Measurements from ENCODE around the gene PDE9A. TPM values are rescaled to one million over a fixed set of nuclear protein-coding genes. Genes with fewer than 3 reads are reported as not detected.
"Not testable (repeated sequence)": the region's sequence is repeated elsewhere in the genome, so short reads cannot be mapped to it uniquely, and the experiment has no call there.

PDE9A gene
- polyA plus RNA-seq, 3 donors = 36.1 to 39.0 (median 36.1) TPM

DNA sequence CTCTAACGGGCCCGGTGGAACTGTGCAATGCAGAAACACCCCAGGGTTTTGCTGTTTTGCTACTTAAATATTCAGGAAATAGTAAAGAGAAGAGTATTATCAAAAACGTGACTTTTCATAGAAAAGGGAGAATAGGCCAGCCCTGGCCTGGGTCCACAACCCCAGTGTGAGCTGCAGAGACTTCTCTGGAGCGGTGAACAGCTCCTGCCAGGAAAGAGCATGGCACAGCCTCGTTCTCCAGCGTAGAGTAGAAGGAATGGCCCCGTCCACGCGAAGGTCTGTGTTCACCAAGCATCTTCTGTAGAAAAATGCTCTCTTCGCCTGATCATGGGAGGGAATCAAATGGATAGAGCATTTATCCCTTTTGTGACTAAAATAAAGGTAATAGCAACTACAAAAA is 51.4 kb downstream of the PDE9A start:
- no peak for DNase-seq (ENCODE audit: low read depth in 3 of 3, low spot score in 2 of 3)

DNA sequence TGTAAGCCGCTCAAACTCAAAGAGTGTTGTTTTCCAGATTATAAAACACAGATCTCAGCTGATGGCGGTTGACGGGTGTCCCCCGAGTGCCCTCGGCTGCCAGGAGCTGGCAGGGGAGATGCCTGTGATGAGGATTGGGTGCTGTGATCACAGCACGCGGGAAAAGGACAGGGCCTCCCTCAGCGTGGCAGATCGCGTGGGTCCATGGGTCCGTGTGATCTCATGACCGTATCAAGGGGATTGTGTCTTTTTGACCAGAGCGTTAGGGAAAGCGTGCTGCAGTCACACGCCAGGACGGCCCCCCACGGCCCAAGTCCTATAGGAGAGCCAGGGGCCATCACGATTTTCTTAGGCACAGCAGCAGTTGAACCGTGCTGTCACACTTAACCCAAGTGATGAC is 51.9 kb downstream of the PDE9A start:
- no peak for DNase-seq (ENCODE audit: low read depth in 3 of 3, low spot score in 2 of 3)

DNA sequence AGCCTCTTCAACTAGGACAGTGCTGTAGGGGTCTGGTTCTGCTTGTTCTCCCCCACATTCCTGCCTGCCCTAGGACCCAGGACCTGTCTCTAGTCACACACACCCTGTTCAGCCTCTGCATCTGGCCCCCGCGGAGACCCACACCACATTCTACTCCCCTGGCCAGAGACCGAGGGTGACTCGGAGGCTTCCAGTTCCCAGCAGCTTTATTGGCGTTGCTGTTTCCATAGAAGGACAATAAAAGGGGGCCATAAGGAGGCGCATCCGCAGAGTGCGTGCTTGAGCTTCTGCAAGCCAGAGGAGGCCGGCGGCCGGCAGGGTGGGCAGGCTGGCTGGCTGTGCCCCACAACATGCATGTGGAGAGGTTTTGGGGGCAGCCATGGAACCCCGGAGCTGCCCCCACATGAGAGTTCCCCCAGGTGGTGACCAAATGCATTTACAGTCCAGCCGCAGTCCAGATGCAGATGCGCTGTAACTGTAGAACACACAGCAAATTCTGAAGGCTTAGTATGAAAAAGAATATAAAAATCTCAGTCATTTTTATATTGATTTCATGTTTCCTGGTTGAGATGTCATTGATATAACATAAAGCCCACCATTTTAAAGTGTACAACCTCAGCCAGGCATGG is 52.4 kb downstream of the PDE9A start:
- DNase-seq (ENCODE audit: low read depth in 3 of 3, low spot score in 2 of 3) = no peak

DNA sequence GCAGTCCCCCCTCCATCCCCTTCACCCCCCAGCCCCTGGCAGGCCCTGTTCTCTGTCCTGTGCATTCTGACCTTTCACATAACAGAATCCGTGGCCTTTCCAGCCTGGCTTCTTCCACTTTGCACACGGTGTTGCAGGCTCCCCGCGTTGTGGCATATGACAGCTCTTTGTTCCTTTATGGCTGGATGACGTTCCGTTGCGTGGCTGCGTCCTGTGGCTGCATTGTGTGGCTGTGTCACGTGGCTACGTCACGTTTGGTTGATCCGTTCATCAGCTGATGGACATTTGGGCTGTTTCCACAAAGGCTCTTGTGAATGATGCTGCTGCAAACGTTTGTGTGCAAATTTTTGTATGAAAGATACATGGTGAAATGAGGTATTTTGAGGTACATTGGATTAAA is 53.3 kb downstream of the PDE9A start:
- DNase-seq (ENCODE audit: low read depth in 3 of 3, low spot score in 2 of 3) = no peak

DNA sequence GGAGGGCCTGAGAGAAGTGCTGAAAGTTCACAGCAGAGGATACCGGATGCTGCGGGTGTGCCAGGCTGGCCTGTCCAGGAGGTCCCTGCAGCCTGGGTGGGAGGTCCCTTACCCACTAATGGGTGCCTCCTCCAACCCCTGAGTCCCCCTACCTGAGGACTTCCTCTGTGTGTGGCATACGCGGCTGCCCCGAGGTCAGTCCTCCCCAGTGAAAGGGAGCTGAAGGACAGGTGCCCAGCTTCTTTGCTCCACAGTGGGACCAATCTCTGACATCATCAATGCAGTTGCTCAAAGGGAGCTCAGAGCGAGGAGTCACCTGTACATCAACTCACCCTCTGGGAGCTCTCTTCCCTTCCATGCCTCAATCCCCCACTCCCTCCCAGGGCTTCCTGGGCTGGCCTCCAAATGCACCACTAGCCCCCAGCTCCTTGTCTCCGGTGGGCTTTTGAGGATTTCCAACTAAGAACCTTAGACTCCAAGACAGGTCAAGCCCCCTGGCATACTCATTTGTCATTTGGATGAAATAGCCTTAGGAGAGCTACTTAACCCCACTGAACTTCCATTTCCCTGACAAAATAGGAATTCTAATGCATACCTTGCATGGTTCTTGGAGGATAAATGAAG is 53.9 kb downstream of the PDE9A start:
- no peak for DNase-seq (ENCODE audit: low read depth in 3 of 3, low spot score in 2 of 3)

DNA sequence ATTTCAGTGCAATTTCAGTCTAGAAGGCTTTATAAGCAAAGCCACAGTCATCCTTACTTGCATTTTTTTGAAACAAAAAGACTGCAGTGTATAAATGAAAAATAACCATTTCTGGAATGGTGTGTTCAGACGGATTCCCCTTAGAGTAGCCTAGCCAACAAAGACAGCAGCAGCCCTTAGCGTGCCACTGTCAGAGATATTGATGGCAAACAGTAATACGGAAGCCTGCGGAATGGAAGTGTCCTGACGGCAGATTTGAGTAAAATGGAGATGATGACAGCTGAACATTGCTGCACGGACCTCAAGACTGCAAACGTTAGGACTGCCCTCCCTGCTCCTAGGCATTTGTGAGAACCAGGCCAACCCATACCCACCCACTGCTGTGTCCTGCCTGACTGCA is 54.7 kb downstream of the PDE9A start:
- DNase-seq (ENCODE audit: low read depth in 3 of 3, low spot score in 2 of 3) = no peak

DNA sequence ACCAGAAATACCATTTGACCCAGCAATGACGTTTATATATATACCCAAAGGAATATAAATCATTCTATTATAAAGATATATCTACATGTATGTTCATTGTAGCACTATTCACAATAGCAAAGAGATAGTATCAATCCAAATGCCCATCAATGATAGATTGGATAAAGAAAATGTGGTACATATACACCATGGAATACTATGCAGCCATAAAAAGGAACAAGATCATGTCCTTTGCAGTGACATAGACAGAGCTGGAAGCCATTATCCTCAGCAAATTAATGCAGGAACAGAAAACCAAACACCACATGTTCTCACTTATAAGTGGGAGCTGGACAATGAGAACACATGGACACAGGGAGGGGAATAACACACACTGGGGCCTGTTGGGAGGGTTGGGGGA is 55.5 kb downstream of the PDE9A start:
- DNase-seq (ENCODE audit: low read depth in 3 of 3, low spot score in 2 of 3) = not testable (repeated sequence)

DNA sequence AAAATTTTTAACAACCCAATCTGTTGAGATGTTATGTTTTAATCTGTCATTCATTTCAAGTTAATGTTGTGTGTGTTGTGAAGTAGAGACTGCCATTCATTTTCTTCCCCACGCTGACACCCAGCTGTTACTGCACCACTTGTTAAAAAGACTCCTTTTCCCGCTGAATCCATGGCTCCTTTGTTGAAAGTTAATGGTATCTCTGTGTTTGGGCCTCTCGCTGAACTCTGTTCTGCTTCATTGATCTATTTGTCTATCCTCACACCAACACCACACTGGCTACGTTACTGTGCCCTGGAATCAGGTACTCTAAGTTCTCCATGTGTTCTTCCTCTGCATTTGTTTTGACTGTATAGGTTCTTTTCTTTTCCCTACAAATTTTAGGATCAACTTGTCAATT is 58.2 kb downstream of the PDE9A start:
- DNase-seq (ENCODE audit: low read depth in 3 of 3, low spot score in 2 of 3) = no peak

DNA sequence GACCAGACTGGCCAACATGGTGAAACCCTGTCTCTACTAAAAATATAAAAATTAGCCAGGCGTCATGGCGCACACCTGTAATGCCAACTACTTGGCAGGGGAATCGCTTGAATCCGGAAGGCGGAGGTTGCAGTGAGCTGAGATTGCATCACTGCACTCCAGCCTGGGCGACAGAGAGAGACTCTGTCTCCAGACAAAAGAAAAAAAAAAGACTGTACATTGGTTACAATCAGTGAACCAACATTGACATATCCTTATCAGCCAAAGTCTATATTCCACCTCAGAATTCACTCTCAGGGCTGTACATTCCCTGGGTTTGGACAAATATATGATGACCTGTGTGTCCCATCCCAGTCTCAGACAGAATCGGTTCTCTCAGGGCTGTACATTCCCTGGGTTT is 62.0 kb downstream of the PDE9A start:
- DNase-seq (ENCODE audit: low read depth in 3 of 3, low spot score in 2 of 3) = not testable (repeated sequence)

DNA sequence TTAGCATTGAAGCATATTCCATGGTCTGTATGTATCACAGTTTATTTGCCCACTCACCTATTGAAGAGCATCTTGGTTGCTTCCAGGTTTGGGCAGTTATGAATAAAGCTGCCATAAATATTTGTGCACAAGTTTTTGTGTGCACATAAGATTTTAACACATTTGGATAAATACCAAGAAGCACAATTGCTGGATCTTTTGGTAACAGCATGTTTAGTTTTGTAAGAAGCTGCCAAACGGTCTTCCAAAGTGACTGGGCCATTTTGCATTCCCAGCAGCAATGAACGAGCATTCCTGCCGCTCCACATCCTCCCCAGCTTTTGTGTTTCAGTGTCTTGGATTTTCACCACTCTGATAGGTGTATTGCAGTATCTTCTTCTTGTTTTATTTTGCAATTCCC is 62.7 kb downstream of the PDE9A start:
- no peak for DNase-seq (ENCODE audit: low read depth in 3 of 3, low spot score in 2 of 3)

DNA sequence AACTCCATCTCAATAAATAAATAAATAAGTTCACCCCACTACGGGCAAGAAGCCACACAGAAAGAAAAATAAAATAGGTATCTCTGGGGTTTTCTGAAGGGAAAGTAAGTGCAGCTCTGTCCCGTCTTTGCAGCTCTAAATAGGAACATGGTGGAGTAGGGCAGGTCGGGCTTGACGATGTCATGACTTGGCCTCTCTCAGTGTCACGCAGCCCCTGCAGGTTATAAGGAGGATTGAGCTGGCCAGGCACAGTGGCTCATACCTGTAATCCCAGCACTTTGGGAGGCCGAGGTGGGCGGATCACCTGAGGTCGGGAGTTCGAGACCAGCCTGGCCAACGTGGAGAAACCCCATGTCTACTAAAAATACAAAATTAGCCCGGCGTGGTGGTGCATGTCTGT is 67.1 kb downstream of the PDE9A start:
- not testable (repeated sequence) for DNase-seq (ENCODE audit: low read depth in 3 of 3, low spot score in 2 of 3)

DNA sequence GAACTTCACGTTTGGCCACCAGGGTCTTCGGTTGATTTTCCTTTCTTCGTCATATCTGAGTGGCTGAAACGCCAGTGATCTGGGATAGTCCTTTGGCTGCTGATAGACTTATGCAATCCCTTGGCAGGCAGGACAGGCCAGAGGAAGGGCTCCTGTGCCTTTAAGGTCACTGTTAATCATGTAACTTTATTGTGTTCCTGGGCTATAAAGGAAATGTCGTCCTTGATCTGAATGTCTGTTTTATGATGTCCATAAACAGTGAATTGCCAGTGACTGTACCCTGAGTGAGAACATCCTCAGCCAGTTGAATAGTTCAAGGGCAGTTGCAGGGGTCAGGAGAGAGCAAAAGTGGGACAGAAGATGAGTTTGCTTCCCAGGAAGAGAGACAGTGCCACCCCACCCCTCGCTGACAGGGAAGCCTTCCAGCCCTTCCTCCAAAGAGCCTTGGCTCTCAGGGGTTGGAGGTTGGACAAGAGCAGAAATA is 68.0 kb downstream of the PDE9A start:
- DNase-seq (ENCODE audit: low read depth in 3 of 3, low spot score in 2 of 3) = no peak

DNA sequence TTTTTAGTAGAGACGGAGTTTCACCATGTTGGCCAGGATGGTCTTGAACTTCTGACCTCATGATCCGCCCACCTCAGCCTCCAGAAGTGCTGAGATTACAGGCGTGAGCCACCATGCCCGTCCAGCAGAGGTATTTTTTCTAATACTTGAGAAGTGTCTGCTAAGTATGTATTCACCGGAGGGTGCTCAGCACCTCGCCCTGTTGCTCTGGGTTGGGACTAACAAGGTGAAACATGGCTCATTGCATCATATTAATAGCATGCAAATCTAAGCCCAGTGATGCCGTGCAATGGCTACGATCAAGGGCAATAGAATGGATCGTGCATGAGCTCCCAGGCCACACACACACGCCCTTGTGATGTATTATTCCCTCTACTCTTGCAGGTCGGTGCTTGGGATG is 68.7 kb downstream of the PDE9A start:
- no peak for DNase-seq (ENCODE audit: low read depth in 3 of 3, low spot score in 2 of 3)

DNA sequence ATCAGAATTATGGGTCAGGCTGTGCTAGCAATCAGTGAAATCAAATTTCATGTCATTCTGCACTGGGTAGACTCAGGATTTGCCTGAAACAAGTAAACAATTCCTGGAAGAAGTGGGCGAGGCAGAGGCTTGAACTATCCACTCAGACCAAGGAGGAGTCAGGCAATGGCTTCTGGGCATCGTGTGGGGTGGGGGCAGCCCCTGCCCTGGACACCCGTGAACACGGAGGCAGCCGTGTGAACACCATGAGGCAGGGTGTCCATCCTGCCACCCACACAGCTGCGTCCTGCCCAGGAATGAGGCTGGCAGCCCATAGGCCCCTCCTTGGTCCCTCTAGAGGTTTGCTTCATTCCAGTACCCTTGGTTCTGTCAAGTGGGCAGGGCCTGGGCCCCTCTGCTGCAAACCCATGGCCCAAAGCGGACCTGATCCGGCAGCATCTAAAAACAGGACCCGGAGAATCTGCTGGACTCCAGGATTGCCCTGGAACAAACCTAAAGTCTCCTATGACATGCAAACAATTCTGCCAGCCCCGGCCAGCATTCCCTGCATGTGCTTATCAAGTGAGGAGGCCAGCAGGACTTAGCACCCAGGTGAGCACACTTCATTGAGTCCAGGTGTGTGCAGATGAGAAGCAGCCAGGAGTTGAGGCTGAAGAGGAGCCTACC is 69.5 kb downstream of the PDE9A start:
- DNase-seq (ENCODE audit: low read depth in 3 of 3, low spot score in 2 of 3) = no peak

DNA sequence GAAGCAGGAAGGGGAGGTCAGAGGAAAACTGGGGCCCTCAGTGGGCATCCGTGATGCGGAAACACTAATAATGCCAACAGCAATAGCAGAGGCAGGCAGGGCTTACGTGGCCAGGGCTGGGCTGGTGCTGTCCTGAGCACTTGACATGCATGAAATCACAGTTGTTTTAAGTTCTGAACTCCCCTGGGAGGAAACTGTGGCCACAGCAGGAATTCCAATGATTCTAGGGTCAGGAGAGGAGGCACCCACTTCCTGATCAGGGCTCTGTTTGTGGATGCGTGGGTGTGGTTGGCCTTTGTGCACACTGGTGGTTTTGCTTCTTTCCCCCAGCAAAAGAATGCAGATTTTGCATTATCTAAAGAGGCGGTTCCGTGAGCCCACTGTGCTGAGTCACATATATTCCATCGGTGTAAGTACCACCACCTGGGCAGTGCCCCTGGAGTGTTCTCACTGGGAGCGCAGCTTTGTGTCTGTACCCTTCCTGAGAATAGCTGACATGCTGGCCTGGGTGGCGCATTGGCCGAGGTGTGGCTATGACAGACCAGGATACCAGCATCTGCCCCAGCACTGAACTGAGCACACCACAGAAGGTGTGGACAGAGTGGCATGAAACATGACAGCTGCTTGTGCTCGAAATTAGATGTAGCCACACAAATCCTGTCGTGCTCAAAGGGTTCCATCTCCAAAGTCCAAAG is 71.0 kb downstream of the PDE9A start:
- no peak for DNase-seq (ENCODE audit: low read depth in 3 of 3, low spot score in 2 of 3)

DNA sequence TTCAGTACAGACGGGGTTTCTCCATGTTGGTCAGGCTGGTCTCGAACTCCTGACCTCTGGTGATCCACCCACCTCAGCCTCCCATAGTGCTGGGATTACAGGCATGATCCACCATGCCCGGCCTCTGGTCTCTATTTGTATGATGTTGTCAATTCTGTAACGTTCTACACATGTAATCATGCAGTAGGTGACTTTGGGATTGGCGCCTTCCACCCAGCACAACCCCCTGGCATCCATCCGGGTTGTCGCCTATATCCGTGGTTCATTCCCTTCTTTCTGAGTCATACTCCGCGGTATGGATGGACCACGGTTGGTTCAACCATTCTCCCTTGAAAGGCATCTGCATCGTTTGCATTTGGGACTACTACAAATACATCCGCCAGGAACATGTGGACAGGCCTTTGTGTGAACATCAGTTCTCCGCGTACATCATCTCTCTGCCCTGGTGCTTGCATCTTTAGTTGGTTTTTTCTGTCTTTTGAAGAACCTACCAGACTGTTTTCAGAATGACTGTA is 72.1 kb downstream of the PDE9A start:
- no peak for DNase-seq (ENCODE audit: low read depth in 3 of 3, low spot score in 2 of 3)

DNA sequence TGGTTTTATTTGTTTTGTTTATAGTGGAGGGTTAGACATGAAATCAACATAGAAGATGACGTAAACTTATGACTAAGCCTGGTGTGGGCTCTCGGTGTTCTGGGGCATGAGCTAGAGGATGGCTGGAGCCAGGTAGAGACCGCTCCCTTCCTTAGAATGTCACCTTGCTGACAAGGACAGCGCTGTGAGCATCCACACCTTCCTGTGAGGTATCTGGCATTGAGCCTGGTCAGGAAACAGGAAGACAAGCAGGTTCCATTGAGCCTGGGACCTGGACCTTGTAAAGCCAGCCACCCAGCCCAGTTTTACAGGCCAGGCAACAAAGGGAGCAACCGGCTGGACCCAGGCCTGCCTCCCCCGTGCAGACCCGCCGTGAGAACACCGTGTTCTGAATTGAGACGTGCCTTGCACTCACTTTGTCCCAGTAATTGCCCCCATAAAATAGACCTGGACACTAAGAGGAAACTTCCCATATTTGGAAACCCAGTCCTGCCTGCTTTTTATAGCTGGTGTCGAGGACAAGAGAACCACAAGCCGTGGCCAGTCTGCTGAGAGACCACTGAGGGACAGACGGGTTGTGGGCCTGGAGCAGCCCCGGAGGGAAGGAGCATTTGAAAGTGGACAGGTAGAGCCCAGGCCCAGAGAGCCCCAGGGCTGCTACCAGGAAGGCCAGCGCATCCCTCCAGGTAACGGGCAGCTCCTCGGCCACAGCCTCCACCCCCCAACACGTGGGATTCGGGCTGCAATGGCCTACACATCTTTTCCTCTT is 78.0 kb downstream of the PDE9A start:
- no peak for DNase-seq (ENCODE audit: low read depth in 3 of 3, low spot score in 2 of 3)

DNA sequence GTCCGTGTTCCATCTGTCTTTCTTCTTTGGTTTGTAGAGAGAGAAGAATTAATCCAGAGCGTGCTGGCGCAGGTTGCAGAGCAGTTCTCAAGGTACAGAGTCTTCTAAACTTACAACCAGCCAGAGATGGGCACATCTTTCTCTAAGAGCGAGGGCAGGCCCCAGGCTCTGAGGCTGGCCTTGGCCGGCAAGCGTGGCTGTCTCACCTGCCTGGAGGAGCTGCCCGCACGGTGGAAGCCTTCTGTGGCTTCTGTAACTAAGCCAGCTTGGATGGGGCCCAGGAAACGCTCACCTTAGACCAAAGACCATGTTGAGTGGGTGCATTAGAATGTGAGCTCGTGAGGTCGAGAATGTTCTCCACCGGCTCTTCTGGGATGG is 78.6 kb downstream of the PDE9A start:
- no peak for DNase-seq (ENCODE audit: low read depth in 3 of 3, low spot score in 2 of 3)

DNA sequence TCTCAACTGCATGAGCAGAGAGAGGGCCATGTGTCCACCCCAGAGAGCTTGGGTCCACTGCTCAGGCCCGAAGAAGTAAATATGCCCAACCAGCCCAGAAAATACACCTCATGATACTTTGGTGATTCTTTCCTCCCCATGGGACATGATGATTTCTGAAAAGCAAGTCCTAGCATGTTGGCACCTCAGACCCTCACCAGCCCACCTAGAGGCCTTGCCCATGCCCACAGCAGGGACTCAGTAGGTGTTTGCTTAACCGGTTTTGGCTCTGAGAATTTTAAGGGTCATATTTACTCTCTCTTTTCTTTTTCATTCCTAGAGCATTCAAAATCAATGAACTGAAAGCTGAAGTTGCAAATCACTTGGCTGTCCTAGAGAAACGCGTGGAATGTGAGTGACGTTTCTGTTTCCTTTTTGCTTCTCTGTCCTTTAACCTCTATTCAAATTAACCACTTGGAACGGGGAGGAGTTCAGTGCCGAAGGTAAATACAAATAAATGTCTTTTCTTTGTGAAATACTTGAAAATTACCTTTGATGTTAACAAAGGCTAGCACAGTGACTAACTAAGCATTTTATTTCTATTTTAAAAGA is 79.7 kb downstream of the PDE9A start:
- no peak for DNase-seq (ENCODE audit: low read depth in 3 of 3, low spot score in 2 of 3)

DNA sequence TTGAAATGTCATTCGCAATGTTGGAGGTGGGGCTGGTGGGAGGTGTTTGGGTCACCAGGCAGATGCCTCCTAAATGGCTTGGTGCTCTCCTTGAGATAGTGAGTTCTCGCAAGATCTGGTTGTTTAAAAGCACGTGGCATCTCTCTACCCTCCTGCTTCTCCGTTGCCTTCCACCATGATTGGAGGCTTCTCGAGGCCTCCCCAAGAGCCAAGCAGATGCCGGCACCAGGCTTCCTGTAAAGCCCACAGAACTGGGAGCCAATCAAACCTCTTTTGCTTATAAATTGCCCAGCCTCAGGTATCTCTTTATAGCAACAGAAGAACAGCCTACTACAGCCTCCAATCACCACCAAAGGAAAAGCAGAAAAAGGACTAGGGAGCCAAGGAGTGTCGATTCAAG is 80.5 kb downstream of the PDE9A start:
- no peak for DNase-seq (ENCODE audit: low read depth in 3 of 3, low spot score in 2 of 3)
